T-helper 1 cell treated with Interleukin-12 subunit alpha and Interleukin-12 subunit beta and Interleukin-4 antibody, amounts not matched to agents 30 ng/mL and 1 ng/mL, for 36 hours (primary cell): ENCODE measurements around the gene TFPI2. TPM values are rescaled to one million over a fixed set of nuclear protein-coding genes. Genes with fewer than 3 reads are reported as not detected.

Experiments used
- intact Hi-C: fragments of 100-400 bp; cut with micrococcal nuclease; formaldehyde crosslinking; loops from one replicate; pipeline ENCODE4 v1.15.1; 2024
- total RNA-seq: library from RNA; stranded (reverse); gene quantifications from 2 replicates; pipeline ENCODE4 v1.2.3, GENCODE V29; 2022

The TFPI2 gene
- total RNA-seq, 1 donor from 2014 or later, result not detected

DNA sequence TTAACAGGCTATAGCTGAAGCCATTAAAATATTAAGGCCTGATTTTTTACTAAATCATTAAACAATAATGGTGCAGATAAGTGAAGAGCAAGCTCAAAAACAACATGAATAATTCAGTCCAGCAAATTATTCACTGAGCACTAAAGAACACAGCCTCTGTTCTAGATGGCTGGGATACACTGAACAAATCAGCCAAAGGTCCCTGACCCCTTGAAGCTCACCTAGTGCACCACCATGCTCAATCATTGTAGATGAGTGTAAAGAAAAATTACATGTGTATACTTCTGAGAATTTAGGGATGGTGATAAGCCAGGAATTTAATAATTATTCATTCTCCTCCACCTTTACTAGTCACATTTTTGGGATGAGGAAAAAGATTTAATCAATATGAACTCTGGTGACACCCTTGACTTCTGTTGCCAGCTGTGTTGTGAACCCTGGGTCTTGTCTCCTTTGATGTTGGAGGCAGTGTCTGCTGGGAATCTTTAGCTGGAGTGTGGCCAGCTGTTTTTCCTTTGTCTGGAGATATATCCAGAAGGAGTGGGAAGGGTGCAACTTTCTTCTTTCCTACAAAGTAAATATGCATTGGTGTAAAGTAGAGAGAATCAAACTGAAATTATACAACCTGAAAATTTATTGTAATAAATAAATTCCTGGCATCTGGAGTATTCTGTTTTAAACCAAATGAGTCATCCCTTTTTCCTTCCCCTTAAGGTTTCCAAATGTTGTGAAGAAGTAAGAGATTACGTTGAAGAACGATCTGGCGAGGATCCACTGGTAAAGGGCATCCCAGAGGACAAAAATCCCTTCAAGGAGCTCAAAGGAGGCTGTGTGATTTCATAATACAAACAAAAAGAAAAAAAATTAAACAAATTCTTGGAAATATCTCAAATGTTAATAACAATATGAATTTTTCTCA, 19.8 kb upstream of the TFPI2 start:
- intact Hi-C loops, result no loop called here

DNA sequence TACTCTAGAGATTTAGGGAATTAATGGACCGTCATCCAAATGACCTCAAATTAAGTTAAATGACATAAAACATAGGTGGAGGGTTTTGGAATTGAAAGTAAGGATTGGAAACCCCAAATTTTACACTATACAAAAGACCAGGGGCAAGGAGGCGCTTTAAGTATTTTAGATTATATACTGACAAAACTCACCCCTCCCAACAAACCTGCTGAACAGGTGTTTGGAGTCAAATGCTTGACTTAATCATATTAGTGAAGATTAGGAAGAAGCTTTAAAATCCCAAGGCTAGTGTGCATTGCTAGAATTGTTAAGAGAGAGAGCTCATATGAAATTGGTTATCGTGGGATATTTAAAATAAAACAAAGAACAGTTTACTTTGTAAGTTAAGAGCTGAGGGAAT, 15.7 kb upstream of the TFPI2 start, which contains the start of gene GNGT1:
Gene GNGT1 (plus strand): TSS at position 301 of the 400 bp plus-strand sequence. CDS start 180 bp downstream, outside the sequence.
- intact Hi-C loops, result loop anchor here (10.0 kb wide), 1 partner anchor 661 kb away; no protein-coding TSS in a partner anchor

DNA sequence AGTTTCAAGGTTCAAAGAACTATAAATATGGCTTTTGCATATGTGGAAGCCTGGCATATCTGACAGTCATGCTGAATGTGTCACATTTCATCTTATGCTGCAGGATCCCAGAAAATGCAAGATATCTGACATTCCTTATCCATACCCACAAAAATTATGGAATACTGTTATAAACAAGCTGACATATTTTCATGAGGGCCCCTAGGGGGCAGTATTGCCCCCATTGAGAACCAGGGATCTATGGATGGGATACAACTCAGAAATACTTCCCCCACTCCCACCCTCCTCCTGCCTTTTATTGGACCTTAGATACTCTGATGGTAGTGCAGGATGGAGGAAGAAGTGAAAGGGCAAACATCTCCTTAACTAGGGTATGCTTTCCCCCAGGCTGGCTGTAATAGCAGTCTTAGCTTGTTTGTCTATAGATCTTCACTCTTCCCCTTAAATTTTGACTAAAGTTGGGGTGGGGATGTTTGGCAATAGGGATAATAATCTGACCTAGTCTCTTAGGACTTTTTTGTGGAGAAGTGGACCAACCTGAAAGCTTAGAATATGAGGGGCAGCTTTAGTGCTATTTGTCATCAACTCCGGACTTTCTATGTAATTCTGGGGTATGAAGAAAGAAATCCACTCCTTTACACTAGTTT, 12.3 kb upstream of the TFPI2 start:
- intact Hi-C loops, result loop anchor here (1.0 to 10.0 kb wide), 5 partner anchors 99 to 658 kb away; partner anchors contain the start of gene BET1

DNA sequence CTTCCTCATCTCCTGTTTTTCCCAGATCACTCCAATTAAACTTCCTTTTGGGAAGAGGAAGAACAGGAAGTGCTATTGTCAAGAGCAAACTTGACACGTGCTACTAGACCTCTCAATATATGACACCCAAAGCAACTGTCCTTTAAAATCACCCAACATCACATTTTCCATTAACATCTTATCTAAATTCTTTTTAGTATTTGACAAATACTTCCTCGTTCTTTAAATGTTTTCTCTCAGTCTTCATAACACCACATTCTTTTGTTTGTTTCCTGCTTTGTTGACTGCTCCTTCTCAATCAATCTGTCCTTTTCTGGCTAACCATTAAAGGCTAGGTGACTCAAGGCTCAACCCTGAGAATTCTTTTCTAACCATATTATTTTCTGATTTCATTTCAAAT, 7.1 kb upstream of the TFPI2 start:
- intact Hi-C loops, result loop anchor here (10.0 kb wide), 1 partner anchor 1603 kb away; no protein-coding TSS in a partner anchor

DNA sequence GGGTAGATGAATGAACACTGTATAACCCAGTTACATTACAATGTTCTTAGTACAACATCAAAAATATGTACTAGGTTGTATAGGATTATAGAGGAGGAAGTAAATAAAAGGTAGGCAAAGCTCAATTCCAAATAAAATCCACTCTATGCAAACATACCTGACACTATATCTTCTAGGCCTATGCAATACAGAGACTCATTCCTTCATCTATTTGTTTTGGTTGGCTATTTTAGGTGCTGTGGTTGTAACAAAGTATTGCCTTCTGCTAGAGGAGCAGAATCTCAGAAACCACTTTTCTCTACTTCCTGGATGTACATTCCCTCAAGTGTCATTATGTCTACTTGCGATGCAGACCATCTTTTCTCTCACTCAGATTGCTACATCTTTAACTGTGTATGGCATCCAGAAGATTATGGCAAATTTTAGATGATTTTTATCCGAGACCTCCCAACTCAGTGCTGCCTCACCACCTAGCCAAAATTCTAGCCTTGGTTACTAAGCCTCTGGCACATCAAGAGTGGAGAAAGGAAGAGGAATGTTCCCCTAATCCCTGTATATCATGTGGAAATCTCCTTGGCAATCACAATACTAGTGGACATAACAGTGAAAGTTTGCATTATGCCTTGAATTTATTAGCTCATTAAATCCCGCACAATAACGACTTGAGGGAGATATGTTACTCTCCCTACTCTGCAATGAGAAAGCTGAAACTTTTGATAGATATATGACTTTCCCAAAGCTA, 5.5 kb upstream of the TFPI2 start:
- intact Hi-C loops, result loop anchor here (10.0 kb wide), 1 partner anchor 1601 kb away; no protein-coding TSS in a partner anchor

DNA sequence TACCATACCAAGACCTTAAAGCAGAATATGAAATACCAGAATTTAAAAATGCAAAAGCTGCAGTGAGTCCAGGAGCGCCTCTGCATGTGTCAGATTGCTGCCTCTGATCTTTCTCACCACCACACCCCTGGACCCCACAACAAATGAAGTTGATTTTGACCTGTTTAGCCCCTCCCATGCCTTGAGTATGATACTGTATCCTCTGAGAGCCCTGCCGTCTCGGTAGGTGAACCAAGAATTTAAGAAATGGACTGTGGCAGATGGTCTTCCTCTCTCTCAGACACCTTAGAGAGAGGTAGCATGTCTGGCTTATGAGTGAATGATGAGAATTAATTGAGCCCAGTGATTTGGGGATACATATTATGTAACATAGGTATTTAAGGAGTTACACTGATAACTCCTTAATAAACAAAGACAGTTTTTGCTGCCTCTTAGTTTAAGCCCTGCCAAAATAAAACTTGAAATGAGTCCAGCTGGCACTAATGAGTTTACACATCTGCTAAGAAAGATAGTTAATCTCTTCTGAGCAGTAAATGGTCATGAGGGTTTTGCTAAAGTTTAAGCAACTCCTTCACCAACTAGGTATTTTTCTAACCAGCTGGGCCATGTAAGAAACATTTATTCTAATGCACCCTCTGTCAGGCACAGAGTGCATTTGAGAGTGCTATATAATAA, 4.5 kb upstream of the TFPI2 start:
- intact Hi-C loops, result loop anchor here (10.0 kb wide), 1 partner anchor 1600 kb away; no protein-coding TSS in a partner anchor

DNA sequence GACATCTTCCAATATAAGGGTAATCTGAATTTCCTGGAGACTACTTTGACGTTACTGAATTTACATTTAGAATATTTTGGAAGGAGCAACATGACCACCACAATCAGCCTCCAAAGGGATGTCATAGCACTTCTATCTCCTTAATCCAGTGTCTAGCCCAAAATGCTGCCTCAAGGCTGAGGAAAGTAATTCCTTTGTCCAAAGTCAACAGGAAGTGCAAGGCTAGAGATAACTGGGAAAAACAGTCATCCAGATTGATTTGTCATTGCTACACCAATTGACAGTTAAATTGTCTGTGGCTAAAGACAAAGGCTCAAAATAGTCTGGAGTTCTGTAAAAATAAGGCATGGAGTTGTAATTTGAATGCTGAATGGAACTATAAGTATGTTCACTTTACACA, 3.9 kb upstream of the TFPI2 start:
- intact Hi-C loops, result loop anchor here (10.0 kb wide), 1 partner anchor 1600 kb away; no protein-coding TSS in a partner anchor

DNA sequence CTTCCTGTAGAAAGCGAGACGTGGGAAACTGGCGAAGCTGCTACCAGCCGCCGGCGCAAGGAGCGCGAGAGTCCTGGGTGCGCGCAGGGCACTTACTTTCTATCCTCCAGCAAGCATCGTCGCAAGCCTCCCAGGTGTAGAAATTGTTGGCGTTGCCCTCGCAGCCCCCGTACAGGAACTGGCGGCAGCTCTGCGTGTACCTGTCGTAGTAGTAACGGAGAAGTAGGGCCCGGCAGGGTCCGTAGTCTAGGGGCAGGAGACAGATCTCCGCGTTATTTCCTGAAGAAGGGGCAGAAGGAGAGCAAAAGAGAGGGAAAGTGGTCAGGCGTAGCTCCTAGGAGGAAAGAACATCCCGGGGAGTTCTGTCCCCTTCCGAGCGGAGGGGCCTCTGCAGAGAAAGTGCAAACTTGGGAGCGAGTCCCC, 501 bp downstream of the TFPI2 start:
- intact Hi-C loops, result loop anchor here (10.0 kb wide), 1 partner anchor 1595 kb away; no protein-coding TSS in a partner anchor

DNA sequence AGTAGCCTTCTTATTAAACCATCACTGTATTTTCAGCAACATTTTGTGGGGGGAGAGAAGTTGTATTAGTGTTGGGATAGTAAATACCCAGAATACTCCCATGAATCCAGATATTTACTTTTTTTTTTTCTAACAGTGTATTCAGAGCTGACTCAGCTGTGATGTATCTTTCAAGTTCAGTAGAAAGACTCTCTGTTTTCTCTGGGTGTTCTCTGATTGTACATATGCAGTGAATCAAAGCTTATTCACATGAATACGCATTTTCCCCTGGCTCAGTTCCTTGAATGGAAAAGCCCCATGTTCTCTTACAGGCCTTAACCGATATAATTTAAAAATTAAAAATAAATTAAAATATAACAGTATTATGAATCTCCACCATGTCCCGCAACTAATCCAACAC, 1.3 kb downstream of the TFPI2 start:
- intact Hi-C loops, result no loop called here

DNA sequence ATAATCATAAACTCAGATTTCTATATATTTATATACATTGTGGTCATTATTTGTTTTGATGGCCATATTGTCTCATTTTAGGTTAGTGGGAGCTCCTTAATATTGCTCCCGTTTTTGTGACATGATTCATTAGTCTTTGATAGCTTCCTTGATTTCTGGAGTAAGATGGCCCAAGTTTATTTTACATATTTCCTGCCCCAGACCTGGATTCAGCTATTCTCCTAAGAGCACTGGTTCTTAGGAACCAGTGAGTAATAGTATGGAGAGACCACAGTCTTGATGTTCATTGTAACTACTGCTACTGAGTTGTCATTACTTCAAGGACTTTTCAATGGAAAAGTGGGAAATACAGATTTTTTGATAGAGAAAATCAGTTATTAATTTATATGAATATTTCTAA, 6.0 kb downstream of the TFPI2 start:
- intact Hi-C loops, result no loop called here

DNA sequence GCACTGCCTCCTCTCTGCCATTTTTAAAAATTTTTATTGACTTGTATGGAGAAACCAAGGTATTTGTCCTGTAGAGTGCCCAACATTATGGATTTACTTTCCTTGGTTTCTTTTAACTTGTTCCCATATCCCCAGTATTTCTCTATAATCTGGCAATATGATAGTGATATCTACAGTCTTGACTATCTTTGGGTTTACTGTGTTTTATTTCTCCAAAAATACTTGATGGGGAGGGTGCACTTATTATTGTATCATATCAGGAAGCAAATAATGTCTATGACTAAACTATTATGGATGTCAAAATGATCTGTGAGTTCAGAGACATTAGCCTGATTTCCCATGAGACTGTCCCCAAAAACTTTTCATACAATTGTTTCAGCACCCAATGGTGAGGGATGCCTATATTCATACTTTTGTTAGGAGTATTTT, 6.6 kb downstream of the TFPI2 start:
- intact Hi-C loops, result no loop called here

DNA sequence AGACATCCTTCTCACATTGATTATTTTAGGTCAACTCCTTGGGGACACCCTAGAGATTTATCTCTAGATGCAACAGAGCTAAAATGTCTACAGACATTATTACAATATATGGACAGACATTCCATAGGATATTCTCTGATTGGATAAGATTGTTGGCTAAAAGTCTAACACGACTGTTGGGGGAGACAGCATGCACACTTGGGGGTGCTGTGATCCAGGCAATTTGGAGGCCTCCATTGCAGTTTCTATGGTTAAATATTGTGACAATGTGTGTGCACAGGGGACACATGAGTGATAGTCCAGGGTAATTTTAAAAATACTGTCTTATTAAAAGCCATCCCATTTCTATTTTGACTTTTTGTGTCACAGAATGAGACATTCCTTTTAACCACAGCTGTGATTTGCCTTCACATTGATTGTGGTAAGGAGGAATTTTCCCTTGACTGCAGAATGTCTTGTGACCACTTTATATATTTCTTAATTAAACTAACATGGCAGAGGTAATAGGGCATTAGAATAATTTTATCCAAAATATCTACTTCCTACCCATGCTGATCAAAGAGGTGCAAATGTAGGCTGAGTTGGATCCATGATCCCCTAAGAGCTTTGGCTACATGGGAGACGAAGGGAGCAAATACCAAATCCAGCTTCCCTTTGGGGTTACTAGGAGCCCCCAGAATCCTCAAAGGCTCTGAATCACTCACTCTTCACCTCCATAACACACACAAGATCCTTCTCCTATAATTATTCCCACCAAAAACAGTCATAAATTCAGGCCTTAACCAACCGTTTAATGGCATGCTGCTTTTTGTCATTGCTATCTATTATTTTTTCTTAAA, 7.3 kb downstream of the TFPI2 start:
- intact Hi-C loops, result no loop called here

DNA sequence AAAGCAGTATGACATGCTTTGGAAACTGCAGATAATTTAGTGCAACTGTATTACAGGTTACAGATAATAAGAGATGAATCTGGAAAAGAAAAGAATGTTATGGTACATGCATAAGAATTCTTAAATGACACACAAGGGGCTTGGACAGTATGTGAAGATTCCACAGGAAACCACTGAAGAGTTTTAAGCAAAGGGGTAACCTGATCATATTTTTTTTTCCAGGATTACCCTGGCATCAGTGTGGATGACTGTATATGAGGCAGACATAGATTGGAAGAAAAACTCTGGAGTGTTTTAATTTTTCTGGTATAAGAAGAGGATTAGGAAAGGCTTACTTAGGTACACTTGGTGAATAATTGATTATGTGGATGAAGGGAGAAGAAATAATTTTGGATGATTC, 8.1 kb downstream of the TFPI2 start:
- intact Hi-C loops, result no loop called here

DNA sequence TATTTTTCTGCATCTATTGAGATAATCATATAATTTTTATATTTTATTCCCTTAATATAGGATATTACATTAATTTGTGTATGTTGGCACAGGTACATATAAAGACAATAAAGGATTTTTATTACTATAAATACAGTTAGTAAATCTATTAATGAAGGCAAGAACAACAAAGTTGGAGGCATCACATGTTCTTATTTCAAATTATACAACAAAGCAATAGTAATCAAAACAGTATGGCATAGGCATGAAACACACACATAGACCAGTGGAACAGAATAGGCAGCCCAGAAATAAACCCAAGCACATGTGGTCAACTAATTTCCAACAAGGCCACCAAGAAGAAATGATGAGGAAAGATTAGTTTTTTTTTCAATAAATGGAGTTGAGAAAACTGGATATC, 11.2 kb downstream of the TFPI2 start:
- intact Hi-C loops, result no loop called here

DNA sequence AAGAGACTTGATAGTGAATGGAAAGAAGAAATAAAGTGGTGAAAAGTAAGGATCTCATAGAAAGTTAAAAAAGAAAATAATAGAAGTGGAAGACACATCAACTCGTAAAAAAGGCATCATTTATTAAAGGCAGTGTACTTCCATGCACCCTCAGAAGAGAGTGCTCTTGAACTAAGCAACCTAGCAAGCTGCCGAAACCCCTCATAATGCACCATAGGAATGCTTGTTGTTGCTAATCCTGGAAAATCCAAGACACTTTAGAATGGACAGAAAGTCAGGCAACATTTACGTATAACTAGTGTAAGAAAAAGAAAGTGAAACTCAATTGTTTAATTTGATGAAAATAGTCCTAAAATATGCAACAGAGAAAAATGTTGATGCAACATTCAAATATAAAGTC, 12.8 kb downstream of the TFPI2 start:
- intact Hi-C loops, result no loop called here

DNA sequence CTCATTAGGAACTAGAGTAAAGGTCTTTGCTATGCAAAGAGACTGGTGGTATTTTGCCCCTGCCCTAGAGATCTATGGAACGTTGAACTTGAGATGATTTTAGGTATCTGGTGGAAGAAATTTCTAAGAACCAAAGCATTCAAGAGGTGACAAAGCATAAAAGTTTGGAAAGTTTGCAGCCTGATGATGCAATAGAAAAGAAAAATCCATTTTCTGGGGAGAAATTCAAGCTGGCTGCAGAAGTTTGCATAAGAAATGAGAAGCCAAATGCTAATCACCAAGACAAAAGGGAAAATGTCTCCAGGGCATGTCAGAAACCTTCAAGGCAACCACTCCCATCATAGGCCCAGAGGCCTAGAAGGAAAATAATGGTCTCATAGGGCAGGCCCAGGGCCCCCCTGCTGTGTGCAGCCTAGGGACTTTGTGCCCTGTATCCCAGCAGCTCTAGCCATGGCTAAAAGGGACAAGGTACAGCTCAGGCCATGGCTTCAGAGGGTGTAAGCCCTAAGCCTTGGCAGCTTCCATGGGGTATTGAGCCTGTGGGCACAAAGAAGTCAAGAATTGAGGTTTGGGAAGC, 16.5 kb downstream of the TFPI2 start:
- intact Hi-C loops, result no loop called here

DNA sequence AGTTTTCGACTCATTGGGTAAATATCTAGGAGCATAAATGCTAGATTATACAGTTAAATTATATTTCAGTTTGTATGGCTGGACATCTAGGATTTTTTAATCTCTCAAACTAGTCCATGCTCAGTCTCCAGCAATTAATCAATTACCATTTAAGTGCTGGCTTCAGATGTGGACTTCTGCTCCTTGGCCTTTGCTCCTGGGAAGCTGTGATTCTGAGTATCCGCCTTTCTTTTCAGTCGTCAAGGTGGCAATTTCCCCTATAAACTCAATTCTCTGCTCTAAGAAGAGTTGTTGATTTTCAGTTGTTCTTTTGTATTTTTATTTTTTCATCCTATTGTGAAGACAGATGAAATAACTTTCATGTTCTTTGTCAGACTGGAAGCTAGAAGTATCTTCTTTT, 23.7 kb downstream of the TFPI2 start:
- intact Hi-C loops, result no loop called here

DNA sequence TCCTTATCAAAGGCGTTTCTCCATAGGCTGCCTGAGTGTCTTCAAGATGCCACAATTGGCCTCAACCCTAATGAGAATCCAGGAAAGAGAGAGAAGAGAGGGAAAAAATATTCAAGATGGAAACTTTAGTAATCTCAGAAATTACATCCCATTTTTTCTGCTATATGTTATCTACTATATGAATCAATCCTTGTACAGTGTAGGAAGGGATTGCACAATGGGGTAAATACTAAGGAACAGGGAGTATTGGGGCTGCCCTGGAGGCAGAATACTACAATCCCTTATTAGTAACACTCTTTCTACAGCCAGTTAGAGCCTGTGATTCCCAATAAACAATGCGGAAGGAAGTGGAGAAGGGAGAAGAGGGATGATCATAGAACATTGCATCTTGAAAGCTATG, 27.9 kb downstream of the TFPI2 start:
- intact Hi-C loops, result no loop called here

DNA sequence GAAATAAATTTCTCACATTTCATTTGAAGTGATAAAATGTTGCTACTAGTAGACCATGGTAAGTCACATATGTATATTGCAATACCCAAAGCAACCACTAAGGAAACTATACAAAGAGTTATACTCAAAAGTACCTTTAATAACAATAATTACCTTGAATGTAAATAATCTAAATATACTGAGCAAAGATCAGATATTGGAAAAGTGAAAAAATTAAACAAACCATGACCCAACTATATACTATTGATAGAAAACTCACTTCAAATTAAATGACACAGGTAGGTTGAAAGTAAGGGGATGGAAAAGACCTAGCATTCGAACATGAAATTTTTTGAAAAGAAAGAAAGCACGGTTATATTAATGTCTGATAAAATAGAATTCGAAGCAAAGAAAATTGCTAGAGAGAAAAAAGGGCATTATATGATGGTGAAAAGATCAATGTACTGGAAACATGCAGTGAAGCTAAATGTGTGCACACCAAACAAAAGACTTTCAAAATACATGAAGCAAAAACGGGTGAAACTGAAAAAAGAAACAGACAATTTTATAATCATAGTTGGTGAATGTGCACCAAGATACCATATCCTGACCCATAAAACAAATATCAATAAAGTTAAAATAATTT, 29.1 kb downstream of the TFPI2 start:
- intact Hi-C loops, result no loop called here
